ENCODE data around the gene TGFBR2.

The TGFBR2 gene

DNA sequence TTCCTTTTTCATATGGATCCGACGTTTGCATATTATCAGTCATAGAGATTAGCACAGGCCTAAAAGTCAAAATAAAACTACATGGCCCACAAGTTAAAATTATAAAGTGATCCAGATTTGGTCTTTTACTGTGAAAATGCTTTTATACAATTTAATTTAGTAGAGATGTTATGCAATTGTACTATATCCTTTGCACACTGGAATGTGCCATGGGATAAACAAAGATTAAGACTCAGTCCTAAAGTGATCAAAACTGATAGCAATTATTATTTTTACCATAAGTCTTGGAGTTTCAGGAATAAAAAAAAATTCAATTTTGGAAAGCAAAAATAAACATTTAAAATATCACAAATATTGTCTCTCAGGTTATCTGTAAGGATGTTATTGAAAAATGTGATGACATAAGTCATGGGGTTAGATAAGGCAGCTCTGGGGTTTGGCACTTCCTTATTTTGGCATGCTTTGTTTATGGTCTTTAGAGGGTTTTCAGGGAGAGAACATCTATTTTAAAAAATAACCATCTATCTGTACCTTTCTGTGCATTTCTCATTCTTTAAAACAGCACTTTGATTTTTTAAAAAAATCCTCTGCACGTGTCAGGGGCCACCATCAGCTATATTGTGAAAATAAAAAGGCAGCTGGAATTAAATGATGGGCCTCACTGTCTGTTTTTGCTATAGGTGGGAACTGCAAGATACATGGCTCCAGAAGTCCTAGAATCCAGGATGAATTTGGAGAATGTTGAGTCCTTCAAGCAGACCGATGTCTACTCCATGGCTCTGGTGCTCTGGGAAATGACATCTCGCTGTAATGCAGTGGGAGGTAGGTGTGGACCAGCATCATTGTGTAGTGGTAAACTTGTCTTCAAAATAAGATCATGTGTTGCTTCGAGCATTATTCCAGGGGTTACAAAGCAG lies 67.3 kb downstream of the TGFBR2 start:
- no peak for DNase-seq (ENCODE audit: low read depth in 2 of 2)

DNA sequence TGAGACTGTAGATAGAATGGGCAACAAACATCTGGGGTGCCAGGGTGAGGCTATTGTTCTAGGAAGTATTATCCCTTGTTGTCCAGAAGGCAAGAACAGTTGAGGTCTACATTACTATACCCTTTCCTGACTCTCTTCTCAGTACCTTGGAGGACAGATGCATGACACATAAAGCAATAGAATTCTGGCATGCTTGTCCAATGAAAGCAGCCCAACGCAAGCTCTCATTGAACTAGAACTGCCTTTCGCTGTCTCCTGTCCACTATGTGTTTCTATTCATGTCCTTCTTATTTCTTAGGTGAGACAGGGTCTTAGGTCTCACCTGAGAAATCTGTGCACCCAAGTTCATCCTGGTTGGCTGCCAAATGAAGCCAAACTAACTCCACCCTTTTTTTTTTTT lies 68.6 kb downstream of the TGFBR2 start:
- no peak for DNase-seq (ENCODE audit: low read depth in 2 of 2)

DNA sequence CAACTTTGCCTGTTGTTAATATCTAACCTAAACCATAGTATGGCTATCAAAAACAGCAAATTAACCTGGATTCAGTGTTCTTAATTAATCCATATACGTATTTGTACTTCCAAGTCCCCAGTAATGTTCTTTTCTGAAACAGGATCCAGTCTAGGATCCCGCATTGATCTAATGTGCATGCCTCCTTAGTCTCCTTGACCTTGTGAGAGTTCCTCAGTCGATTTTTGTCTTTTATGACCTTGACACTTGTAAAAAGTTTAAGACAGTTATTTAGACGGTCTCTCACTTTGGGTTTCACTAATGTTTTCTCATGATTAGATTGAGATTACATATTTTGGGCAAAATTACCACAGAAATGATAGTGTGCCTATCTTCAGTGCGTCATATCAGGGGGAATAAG lies 69.4 kb downstream of the TGFBR2 start:
- no peak for DNase-seq (ENCODE audit: low read depth in 2 of 2)

DNA sequence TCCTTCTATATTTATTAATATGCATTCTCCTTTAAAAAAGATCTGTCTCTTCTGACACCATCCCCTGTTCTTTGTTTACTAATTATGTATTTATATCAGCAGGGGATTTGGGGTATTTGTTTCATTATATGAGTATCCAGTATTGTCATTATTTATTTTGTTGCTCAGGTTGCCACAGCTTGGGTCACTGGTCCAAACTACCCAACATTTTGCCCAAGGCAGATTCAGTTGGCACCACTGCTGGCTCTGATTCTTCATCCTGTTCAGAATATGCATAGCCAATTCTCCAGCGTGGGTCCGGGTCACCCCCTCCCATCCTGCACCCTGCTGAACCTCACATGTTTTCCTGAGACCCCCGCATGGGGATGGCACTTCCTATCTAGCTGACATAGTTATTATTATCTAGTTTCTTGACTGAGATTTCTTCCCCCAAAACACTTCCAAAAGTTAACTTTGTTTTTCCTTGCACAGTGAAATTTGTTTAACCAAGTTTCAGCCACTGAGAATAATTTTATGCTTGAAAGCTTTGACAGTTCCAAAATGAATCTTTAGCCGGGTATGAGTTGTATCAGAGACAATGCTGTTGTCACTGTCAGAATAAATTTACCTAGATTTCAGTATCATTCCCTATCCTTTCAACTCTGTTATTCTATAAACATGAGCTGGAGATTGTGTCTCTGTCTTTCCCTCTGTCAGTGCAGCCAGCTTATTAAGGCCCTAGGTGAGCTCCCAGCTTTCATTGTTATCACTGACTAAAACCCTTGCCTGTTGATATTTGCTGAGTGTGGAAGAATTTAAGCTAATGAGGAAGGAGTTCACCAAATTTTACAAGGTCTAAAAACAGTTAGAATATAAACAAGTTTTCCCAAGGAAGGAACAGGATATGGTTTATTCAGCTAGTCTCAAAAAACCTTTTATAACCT lies 70.3 kb downstream of the TGFBR2 start:
- DNase-seq (ENCODE audit: low read depth in 2 of 2): no peak

DNA sequence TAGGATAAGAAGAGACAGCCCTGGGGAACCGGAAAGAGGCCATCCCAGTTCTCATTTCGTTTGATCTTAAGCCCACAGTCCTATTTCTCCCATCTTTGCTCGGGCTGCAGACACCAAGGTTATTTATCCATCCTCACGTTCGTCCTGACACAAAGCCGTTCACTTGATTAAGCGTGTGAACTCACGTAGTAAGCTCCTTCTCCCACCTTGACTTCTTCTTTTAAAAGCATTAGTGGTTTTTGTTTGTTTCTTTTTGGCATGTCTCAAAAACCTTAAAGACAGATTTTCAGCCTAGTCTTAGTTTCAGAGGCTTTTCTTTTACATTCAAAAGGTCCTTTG lies 70.9 kb downstream of the TGFBR2 start:
- DNase-seq (ENCODE audit: low read depth in 2 of 2): no peak

DNA sequence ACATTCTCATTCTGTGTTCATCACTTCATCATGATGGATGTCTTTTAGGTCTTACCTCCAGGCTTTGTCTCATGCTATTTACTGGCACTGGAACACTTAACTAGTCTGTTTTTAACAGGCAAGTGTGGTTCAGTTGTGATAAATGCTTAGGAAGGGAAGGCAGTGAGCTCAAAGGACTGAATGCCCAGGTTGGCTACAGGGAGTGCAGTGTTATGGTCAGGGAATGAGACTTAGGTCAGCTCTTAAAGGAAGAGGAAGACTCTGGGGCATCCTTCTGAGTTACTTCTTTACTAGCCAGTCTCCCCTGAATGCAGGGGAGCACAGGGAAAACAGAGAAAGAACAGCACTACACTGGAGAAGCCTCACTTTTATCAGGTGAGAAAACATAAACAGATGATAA lies 72.6 kb downstream of the TGFBR2 start:
- DNase-seq (ENCODE audit: low read depth in 2 of 2): no peak

DNA sequence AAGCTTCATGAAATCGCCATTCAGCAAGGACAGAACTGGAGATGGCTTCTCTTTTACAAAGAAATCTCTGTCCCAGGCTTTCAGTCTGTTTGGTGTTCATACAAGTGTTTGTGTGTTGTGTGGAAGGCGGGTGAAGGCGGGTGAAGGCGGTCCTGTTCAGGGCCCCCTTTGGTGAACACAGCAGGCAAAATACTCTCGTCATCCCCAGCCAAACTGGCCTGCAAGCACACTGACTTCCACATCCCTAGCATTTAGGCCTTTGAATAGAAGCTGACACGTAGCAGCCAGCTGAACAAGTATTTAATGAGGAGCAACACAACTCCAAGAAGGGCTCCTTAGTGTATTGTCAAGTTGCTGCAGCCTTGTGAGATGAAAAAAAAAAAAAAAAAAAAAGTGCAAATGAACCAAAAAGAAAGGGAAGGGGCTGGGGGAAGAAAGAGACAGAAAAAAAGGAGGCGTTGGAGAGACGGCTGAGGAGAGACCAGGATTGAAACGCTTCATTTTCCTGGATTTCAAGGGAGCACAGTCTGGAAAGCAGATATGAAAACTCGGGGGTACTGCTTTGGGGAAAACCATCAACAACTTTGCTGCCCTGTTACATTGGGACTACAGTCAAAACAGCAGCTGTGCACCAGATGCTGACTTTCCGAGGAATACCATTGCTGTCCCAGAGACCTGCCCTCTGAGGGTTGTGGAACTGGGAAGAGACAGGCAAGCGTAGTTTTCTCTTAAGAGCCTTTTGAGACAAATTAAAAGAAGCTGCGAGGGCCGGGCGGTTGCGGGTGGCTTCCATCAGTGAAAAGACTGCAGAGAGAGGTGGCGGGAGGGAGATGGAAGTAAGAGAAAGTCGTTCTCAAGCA lies 74.6 kb downstream of the TGFBR2 start:
- no peak for DNase-seq (ENCODE audit: low read depth in 2 of 2)

DNA sequence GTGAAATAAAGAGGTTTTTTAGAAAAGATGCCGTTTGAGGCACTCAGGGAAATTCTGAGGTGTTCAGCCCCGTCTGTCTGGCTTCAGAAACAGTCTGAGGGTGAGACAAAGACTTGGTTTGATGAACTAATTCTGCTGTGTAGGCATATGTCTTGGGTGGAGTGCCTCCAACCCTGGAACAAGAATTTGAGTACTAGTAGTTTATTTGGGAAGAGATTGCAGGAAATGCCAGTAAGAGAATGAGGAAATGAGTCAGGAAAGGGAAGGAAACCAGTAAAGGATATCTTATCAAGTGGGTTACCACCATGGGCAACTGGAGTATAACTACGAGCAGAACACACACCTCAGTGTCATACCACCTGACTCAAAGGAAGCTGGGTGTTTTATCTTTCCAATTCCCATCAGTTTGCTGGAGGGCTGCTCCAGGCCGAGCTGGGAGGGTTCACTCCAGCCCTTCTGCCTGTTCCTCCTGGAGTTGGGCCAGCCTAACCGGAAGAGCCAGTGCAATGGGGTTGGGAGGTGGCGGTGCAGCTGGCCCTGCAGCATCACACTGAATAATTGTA lies 75.3 kb downstream of the TGFBR2 start:
- no peak for DNase-seq (ENCODE audit: low read depth in 2 of 2)

DNA sequence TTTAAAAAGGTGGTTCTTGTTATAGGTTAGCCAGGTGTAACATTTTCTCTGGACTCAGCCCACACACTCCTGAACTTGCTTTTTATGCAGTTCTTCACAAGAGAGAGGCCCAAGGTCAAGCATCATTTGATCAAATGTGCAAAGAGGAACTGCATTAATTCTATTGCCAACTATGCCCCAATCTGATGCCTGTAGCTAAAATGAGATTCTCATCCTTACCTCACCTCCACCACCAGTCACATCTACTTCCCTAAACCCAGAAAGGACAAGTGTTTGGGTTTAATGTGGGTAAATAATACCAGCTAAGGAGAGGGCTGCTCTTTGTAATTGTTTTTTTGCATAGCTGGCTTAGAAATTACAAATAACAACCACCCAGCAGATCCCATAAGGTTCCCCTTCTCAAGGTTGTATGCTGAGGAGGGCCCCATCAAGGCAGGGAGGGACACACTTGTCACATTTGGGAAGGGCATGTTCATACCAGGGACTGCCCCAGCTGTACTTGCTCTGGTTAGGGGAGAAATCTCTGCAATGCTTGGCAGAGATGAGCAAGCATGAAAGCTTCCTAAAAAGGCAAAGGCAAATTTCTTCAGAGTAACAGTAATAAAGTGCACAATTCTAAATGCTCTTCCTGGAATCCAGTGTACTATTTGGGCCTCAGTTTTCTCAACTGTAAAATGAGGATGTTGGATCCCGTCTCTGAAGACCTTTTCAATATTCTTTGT lies 76.2 kb downstream of the TGFBR2 start:
- no peak for DNase-seq (ENCODE audit: low read depth in 2 of 2)

DNA sequence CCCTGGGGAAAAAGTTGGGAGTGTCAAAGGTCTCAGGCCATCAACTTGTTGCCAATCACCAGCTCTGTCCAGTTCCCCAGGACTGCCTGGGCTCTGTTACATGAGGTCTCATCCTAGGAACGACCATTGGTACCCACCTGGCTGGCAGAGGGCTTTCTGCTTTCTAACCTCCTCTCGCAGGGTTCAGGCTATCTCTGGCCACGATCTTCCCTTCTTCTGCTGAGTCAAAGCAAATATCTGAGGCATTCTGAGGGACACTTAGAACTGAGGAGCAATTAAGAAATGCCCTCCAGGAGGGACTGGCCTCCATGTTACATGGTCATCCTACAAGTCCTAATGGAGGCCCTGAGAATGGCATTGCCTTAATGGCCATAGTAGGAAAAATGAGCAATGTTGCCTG lies 77.4 kb downstream of the TGFBR2 start:
- no peak for DNase-seq (ENCODE audit: low read depth in 2 of 2)

DNA sequence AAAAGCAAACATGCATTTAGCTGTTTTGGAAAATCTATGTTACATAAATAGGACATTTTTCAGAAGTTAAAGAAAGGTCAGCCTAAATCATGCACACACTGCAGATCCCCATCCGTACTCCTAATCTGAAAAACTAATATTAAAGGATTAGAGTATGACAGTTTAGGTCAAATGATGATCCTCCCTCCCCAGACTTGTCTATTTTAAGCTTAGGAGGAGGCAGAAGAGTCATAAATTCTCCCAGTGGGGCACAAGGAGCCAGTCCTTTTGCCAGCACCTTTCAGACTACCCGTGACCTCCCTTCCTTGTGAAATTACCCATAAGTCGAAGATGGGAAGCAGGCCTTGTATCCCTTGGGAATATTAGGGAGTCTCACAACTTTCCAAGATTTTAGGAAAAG lies 78.0 kb downstream of the TGFBR2 start:
- no peak for DNase-seq (ENCODE audit: low read depth in 2 of 2)

DNA sequence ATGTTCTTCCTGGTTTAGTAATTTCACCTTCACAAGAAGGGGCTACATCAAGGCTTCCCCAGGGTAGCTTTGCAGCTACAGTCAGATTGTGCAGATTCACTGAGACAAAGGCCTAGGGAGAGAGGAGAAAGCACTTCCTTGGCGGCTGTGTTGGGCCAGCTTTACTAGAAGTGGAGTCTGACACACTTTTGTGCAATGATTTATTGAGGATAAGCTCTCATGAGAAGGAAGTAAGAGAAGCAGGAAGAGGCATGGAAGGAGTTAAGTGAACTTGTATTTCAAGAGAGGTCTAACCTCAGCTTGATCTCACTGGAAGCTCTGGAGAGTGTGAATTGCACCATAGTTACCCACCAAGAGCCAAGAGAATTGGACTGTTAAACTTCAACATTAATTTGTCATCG lies 78.9 kb downstream of the TGFBR2 start:
- no peak for DNase-seq (ENCODE audit: low read depth in 2 of 2)

DNA sequence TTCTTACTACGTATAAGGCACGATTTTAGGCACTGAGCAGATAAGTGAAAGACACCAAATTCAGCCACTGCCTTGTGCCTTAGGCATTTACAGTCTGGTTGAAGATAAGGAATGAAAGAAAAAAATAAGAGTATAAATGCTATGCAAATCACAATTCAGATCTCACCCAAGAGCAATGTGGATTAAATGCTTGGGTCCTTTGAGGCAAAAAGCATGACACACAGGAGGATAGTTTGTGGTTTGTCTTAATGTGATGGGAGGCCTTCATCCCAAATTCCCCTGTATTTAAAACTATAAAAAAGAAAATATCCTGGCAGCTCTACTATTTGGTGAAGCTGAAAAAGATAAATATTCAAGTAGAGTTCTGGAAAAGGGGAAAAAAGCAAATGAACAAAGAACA lies 79.8 kb downstream of the TGFBR2 start:
- DNase-seq (ENCODE audit: low read depth in 2 of 2): no peak

DNA sequence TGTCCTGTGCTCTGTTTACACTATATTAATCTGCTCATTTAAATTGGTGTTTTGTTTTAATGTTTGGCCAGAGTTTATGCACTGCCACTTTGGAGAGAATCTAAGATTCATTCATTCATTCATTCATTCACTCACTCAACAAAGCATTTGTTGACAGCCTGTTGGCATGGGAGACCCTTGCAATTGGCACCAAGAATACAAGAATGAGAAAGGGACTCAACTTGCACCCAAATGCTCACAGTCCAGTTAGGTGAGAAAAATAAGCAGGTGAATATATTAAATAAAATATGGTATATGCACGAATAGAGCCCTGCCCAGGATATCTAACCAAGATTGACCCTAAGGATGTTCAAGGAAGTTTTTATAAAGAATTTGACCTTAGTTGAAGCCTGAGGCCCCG lies 80.4 kb downstream of the TGFBR2 start:
- DNase-seq (ENCODE audit: low read depth in 2 of 2): no peak

DNA sequence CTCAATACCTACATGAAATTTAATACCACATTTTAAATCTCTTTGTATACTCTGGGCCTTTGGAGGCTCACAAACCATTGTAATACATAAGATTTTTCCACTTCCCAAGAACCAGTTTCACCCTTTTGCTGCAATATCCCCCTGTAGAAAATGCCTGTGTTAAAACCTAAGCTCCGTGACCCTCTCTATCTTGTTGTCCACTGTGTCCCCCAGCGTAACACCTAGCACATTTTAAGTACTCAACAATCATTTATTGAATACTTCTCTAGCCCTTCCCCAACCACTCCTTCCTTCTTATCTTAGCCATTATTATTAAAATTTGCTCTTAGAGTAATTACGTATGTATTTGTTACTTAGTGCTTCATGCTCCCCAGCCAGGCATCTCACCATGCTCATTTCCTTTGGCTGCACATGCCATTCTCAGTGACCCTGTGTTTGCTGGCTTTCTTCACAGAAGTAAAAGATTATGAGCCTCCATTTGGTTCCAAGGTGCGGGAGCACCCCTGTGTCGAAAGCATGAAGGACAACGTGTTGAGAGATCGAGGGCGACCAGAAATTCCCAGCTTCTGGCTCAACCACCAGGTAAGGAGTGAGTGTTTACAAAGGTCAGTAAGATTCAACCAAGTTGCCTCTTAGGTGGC lies 81.6 kb downstream of the TGFBR2 start:
- no peak for DNase-seq (ENCODE audit: low read depth in 2 of 2)

DNA sequence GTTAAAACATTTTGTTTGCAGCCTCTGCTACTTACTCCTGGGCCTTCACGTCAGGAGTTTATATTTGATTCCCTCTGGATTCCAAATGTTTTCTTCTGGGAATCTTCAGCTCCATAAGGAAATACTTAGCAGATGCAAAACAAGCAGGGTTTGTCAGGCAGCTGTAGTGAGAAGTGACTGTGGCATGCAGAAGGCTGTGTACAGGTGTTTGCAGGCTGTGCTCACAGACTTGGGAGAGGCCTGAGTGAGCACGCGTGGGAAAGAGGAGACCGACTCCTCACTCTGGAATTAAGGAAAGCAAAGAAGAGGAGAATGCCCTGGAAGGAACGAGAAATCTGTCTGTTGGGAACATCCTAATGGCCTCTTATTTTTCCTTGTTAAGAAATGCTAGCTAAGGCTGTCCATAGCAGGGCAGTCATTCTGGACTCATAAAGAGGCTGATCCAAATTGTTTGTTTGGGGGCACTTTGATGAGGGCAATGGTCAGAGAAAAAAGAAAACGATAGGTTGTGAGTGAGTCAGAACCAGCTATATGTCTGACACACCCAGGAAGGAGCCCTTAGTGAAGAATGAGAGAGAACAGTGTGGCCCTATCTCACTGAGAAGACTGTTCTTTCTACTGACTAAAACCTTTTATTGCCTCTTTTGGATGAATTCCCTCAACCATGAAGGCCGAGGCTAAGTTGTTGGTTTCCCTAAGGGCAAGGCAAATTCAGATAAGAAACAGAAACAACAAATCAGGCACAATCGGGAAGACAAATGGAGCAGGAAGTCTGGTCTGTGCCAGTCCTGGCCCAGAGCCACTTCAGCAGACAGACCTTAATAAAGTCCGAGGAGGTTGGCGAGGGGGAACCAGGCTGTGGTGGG lies 82.6 kb downstream of the TGFBR2 start:
- no peak for DNase-seq (ENCODE audit: low read depth in 2 of 2)

DNA sequence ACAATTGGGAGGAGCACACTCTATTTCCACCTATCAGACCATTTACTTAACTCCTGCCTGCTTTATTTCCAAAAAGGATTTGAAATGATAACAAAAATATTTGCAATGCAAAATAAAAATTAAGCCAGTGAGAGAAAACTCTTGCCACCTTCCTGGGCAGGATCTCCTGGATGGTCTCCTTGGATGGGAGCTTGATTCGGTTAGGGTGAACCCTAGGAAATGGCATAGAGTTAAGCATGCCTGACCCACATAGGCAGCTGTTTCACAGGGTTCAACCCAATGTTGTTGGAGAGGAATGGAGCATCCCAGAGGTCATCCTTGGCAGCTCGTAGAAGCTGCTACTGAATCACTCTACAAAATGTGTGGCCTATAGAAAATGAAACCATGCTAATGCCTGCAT lies 83.8 kb downstream of the TGFBR2 start:
- no peak for DNase-seq (ENCODE audit: low read depth in 2 of 2)

DNA sequence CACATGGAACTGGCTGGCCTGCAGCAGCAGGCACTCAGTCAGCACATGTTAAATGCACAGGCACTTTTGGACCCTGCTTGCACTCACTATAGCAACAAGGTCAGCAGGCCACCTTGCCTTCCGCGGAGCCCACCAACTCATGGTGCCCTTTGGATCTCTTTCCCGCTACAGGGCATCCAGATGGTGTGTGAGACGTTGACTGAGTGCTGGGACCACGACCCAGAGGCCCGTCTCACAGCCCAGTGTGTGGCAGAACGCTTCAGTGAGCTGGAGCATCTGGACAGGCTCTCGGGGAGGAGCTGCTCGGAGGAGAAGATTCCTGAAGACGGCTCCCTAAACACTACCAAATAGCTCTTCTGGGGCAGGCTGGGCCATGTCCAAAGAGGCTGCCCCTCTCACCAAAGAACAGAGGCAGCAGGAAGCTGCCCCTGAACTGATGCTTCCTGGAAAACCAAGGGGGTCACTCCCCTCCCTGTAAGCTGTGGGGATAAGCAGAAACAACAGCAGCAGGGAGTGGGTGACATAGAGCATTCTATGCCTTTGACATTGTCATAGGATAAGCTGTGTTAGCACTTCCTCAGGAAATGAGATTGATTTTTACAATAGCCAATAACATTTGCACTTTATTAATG lies 85.0 kb downstream of the TGFBR2 start:
- no peak for DNase-seq (ENCODE audit: low read depth in 2 of 2)

DNA sequence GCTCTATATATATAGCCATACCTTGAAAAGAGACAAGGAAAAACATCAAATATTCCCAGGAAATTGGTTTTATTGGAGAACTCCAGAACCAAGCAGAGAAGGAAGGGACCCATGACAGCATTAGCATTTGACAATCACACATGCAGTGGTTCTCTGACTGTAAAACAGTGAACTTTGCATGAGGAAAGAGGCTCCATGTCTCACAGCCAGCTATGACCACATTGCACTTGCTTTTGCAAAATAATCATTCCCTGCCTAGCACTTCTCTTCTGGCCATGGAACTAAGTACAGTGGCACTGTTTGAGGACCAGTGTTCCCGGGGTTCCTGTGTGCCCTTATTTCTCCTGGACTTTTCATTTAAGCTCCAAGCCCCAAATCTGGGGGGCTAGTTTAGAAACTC lies 85.5 kb downstream of the TGFBR2 start:
- DNase-seq (ENCODE audit: low read depth in 2 of 2): no peak
